Dedifferentiated amniotic fluid mesenchymal stem cell (primary cell): ENCODE data around the gene CIITA.
"Not testable (repeated sequence)": the region's sequence is repeated elsewhere in the genome, so short reads cannot be mapped to it uniquely, and the experiment has no call there.

Experiments
- DNase-seq: peaks from one replicate; pipeline ENCODE4 v3.0.0-alpha.2; 2016; ENCODE audit errors: extremely low spot score

The CIITA gene, protein sequence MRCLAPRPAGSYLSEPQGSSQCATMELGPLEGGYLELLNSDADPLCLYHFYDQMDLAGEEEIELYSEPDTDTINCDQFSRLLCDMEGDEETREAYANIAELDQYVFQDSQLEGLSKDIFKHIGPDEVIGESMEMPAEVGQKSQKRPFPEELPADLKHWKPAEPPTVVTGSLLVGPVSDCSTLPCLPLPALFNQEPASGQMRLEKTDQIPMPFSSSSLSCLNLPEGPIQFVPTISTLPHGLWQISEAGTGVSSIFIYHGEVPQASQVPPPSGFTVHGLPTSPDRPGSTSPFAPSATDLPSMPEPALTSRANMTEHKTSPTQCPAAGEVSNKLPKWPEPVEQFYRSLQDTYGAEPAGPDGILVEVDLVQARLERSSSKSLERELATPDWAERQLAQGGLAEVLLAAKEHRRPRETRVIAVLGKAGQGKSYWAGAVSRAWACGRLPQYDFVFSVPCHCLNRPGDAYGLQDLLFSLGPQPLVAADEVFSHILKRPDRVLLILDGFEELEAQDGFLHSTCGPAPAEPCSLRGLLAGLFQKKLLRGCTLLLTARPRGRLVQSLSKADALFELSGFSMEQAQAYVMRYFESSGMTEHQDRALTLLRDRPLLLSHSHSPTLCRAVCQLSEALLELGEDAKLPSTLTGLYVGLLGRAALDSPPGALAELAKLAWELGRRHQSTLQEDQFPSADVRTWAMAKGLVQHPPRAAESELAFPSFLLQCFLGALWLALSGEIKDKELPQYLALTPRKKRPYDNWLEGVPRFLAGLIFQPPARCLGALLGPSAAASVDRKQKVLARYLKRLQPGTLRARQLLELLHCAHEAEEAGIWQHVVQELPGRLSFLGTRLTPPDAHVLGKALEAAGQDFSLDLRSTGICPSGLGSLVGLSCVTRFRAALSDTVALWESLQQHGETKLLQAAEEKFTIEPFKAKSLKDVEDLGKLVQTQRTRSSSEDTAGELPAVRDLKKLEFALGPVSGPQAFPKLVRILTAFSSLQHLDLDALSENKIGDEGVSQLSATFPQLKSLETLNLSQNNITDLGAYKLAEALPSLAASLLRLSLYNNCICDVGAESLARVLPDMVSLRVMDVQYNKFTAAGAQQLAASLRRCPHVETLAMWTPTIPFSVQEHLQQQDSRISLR

DNA sequence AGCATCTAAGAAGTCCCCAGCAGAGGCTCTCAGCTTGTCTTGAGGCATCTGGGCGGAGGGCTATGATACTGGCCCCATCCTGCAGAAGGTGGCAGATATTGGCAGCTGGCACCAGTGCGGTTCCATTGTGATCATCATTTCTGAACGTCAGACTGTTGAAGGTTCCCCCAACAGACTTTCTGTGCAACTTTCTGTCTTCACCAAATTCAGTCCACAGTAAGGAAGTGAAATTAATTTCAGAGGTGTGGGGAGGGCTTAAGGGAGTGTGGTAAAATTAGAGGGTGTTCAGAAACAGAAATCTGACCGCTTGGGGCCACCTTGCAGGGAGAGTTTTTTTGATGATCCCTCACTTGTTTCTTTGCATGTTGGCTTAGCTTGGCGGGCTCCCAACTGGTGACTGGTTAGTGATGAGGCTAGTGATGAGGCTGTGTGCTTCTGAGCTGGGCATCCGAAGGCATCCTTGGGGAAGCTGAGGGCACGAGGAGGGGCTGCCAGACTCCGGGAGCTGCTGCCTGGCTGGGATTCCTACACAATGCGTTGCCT lies at the start of gene CIITA:
TSS of gene CIITA (plus strand) at position 404 of the 543 bp plus-strand sequence. CDS start at position 533, 129 bp downstream.
- no peak for DNase-seq

DNA sequence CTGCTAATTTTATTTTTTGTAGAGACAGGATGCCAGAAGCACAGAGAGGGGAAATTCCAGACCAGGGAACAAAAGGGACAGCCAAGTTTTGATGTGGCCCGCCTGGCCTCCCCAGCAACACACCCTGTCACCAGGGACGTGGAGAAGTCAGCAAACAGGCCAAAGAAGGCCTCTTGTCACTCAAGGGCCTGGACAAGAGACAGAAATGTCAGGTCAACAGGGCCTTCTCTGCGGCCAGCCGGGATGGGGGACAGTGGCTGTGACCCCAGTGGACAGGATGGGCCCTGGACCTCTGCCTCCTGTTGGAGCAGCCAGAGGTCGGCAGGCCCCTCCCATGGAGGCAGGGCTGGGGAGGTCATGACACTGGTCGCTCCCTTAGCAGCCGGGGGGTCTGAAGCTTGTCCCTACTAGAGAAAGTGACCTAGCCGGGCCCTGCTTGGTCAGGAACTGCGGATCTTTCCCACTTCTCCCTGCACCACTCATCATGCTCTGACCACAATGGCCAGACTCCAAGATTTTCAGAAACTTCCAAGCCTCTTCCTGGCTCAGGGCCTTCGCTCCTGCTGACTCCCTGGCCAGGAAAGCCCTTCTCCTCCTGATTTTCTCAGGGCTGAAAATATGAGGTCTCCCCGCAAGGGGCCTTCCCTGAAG lies 49.2 kb upstream of the CIITA start:
- peak; percentile 77 for DNase-seq

DNA sequence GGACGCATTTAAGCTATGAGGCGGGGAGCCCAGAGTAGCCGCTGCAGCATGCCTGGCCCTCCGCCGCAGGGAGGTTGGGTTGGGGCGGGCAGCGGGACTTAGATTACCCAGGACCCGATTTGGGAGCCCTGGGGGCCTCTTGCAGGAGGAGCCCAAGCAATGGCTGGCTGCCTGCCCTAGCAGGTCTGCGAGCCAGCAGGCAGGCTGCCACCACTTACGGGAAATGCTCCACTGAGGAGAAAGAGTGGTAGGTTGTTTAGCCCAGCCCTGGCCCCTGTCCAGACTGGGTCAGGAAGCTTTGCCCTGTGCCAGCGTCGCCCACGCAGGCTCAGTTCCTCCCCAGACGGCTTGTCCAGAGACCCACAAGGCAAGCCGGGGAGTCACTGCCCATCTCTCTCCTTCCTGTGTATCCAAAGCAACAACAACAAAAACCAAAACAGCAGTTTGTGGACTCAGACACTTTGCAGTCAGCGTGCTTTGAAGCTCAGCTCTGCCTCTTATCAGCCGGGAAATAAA lies 48.1 kb upstream of the CIITA start:
- DNase-seq, result peak; percentile 69

DNA sequence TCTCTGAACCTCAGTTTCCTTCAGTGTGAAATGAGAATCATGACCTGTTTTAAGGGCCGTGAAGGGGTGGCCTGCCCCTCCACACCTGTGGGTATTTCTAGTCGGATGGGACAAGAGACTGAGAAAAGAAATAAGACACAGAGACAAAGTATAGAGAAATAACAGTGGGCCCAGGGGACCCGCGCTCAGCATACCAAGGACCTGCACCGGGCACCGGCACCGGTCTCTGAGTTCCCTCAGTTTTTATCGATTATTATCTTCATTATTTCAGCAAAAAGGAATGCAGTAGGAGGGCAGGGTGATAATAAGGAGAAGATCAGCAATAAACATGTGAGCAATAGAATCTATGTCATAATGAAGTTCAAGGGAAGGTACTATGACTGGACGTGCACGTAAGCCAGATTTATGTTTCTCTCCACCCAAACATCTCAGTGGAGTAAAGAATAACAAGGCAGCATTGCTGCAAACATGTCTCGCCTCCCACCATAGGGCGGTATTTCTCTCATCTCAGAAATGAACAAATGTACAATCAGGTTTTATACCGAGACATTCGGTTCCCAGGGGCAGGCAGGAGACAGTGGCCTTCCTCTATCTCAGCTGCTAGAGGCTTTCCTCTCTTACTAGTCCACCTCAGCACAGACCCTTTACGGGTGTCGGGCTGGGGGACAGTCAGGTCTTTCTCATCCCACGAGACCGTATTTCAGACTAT lies 47.5 kb upstream of the CIITA start:
- DNase-seq, result not testable (repeated sequence)

DNA sequence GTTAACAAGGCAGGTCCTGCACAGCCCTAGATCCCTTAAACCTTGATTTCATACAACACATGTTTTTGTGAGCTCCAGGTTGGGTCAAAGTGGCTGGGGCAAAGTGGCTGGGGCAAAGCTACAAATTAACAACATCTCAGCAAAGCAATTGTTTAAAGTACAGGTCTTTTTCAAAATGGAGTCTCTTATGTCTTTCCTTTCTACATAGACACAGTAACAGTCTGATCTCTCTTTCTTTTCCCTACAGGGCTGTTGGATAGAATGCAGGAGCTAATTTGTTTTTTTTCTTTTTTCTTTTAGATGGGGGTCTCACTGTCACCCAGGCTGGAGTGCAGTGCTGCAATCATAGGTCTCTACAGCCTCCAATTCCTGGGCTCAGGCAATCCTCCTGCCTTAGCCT lies 46.8 kb upstream of the CIITA start:
- DNase-seq, result not testable (repeated sequence)

DNA sequence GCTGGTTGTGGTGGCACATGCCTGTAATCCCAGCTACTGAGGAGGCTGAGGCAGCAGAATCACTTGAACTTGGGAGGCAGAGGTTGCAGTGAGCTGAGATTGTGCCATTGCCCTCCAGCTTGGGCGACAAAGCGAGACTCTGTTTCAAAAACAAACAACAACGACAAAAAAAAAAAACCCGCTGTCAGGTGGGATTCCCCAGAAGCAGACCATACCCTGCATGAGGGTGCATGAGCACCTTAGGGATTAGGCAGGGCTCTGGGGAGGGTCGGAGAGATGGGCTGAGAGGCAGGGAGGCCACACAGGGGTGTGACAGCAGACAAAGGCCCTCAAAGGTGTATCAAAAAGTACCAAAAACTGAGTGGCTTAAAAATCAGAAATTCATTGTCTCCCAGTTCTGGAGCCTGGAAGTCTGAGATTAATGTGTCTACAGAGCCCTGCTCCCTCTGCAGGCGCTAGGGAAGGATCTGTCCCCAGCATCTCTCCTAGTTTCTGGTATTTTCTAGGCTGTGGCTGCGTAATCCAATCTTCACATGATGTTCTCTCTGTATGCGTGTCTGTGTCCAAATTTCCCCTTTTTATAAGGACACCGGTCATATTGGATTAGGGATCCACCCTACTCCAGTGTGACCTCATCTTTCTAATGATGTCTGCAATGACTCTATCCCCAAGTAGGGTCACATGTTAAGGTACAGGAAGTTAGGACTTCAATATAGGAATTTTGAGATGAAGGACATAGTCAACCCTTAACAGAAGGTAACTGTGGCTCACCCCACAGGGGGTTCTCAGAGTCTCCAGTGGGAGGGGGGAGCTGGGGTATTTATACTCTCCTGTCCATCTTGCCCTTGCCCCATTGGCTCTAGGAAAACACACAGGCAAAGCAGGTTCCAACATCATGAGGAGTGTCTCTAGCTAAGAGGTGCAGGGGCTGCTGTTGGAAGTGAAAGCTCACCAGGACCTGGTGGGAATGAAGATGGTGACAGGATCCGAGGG lies 44.8 kb upstream of the CIITA start:
- no peak for DNase-seq

DNA sequence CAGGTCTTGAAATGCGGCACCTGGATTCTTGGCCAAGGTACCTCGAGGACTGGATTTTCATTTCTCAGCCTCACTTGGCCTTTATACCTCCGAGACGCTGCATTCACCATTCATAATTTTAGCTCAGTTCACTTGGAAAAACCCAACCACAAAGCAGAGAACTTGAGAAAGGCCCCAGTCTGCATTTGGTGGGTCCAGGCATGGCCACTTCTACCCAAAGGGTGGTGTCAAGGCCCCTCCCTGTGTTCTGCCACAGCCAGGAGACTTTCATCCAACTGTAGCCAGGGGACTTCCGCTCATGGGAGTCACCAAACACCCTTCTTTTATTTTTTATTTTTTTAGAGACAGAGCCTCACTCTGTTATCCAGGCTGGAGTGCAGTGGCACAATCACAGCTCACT lies 43.7 kb upstream of the CIITA start:
- DNase-seq, result no peak

DNA sequence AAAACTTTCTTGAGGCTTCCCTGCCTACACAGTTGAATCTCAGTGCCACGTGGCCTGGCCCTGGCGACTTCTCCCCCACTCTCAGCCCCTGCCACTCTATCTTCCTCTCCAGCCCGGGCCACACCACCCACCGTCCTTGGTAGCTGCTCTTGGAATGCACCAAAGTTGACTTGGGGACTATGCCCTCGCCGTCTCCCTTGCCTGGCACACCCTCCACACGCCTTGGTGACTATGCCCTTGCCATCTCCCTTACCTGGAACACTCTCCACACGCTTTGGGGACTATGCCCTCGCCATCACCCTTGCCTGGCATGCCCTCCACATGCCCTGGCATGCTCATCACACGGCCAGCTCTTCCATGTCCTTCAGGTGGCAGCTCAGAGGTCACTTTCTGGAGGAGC lies 42.9 kb upstream of the CIITA start:
- DNase-seq, result no peak

DNA sequence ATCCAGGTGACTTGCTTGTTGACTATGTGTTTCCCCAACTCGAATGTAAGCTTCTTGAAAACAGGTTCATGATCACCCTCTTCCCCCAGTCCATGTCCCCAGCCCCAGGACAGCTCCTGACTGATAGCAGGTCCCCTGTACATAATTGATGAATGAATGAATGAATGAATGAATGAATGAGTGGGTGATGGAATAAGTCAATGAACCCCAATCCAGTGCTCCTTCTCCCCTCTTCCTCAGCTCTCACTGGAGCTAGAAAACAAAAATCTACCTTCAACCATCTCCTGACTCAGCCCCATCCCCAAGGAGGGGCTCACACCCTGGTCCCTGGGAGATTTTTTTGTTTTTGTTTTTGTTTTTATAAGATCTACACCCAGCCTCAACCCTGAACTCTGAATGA lies 42.2 kb upstream of the CIITA start:
- no peak for DNase-seq

DNA sequence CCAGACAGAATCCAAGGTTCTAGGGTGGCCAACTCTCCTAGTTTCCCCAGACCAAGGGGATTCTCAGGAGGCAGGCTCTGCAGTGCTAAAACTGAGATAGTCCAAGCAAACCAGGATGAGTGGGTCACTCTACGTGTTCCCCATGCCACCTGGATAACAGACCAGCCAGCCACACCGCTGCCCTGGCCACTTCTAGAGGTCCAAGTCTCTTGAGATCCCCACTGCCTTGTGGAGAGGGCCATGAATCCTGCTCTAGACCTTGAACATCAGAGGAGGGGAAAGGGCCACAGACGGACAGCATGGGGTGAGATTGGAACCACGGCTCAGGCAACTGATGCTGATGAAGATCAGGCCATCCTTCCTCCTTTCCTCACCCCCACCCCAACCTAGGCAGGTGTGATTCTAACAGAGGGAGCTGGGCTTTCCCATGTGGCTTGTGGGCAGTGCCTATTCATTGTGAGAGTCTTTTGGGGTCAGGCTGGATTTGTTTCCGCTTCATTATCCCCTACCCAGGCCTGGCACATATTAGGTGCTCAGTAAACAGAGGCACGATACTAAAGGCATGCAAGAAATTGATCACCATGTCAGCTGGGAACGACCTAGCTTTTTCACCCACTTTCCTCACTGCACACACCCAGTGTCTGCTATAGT lies 41.6 kb upstream of the CIITA start:
- DNase-seq, result no peak

DNA sequence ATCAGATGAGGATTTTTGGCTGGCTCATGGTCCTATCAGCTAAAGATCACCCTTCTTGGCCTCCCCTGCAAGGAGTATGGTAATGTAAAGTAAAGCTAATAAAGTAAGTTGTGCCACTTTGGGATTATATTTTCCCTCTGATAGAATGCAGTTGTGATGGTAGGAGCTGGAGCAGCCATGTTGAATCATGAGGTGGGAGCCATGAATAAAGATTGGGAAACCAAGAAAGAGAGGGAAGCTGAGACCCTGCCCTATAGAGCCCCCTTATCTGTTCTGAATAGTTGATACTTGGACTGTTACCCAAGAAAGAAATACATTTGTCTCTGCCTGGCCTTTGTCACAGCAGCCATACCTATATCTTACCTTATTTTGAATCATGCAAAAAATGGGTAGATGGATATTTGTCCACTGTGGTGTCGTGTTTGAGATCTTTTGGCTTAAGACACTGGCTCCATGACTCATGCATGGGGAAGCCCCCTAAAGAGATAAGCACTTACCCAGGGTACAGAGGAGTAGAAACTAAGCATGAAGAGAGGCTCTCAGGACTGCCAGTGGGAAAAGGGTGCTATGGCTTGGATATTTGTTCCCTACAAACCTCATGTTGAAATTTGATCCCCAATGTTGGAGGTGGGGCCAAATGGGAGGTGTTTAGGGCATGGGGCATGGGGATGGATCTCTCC lies 40.7 kb upstream of the CIITA start:
- DNase-seq, result no peak

DNA sequence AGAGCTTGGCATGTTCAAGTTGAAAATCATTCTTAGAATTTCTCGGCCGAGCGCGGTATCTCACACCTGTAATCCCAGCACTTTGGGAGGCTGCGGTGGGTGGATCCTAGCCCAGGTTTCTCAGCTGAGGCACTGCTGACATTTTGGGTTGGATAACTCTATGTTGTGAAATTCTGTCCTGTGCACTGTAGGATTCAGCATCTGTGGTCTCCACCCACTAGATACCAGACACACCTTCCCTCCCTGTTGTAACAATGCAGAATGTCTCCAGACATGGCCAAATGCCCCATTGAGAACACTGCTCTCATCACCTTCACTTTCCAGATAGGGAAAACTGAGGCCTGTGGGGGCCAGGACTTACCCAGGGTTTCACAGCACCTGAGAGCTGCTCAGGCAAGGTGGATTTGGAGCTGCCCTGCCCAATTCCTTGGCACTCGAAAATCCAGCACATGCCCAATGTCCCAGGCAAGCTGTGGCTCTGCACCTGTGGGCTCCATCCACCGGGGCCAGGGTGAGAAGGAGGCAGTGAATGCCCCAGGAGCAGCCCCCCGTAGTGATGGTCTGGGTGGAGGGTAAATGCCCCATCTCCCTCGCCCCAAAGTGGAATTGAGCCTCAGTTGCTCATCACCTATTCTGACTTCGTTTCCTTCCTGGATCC lies 38.3 kb upstream of the CIITA start:
- DNase-seq, result no peak

DNA sequence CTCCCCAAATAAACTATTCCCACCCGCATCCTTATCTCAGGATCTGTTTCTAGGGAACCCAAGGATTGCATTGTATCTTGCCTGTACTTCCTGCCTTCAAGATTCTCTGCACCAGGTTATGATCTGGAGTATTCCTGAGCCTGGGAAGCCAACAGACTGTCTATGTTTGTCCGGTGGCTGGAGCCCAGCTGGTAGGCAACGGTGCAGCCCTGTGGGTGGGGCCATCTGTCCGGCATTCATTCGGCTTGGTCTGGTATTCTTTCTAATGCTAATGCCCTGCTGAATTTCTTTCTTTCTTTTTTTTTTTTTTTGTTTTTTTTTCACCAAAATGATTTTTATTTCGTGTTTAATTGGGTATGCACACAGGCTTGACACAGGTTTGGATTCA lies 37.7 kb upstream of the CIITA start:
- DNase-seq, result no peak

DNA sequence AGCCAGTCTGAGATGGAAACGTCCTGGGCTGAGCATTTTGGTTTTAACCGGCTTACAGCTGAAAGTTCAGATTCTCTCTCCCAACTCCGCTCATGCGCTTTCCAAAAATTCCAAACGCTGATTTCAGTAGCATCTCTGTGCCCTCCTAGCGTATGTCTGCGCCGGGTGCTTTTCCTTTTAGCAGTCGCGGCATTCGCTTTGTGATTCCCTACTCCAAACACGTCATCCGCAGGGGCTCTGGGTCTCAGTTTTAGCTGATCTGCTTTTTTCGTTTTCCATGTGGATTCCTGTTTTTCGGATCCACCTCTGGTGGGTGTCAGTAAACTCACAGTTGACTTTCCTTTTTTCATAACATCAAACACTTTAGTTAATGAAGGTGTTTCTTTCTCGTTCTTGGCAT lies 36.3 kb upstream of the CIITA start:
- DNase-seq, result no peak

DNA sequence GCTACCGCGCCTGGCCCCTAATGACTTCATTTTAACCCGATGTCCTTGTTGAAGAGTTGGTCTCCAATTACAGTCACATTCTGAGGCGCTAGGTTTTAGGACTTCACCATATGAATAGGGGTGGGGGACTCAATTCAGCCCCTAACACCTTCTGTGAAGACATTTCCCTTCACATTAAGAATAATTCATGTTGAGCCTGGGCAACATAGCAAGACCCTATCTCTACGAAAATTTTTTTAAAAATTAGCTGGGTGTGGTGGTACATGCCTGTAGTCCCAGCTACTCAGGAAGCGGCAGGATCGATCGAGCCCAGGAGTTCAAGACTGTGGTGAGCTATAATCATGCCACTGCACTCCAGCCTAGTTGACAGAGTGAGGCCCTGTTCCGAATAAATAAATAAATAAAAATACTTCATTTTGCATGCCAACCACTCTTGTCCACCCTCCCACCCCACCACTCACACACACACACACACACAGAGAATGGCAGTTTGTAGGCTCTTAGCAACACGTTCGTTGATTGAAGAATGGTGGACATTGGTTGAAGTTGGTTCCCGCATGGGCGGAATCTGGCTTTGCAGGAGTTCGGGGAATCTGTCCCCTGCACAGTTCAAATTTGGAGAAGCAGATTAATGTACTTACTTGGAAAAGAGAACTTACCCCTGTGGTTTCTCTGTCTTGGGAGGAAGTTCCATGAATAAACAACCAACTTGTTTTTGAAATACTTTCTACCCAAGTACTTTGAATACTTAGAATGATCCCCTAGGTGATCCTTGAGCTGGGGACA lies 30.6 kb upstream of the CIITA start:
- DNase-seq, result no peak

DNA sequence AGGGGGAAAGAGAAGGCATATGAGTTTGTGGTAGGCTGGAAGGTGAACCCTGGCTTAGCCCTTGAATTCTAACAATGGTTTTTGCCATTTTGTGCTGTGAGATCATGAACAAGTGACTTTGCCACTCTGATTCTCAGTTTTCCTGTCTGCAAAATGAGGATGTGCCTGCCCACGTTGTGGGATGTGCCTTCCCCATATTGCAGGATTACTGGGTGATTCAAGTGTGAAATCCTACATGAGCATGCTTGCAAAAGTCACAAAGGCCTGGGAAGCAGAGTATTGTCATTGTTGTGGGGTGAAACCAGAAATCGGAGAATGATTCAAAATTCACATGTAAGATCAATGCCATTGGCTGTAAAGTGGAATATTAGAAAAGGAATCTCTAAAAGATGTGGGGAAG lies 29.8 kb upstream of the CIITA start:
- no peak for DNase-seq
